SH-SY5Y (cell line): ENCODE data around the gene PCAT6.

Experiments used
- GATA2 ChIP-seq: IDR thresholded peaks from 2 replicates; pipeline ENCODE4 v1.6.1; 2011; ENCODE audit warnings: mild to moderate bottlenecking, low read depth, low read length
- GATA3 ChIP-seq: IDR thresholded peaks from 2 replicates; pipeline ENCODE4 v1.6.1; 2011; ENCODE audit warnings: low read depth, mild to moderate bottlenecking, low read length, moderate library complexity

- TF ChIP-seq GATA2 (no peak), GATA3 (no peak)
Observed at GRCh38 chr1:202858331-202858730, 47.6 kb downstream of the PCAT6 start.
